H9 (cell line): ENCODE data around the gene XG. TPM values are rescaled to one million over a fixed set of nuclear protein-coding genes. Genes with fewer than 3 reads are reported as not detected.
"Not testable (repeated sequence)": the region's sequence is repeated elsewhere in the genome, so short reads cannot be mapped to it uniquely, and the experiment has no call there.

Experiments used
- DNase-seq: peaks from one replicate; pipeline ENCODE4 v3.0.0-alpha.2; 2017
- H2AFZ ChIP-seq: one replicate; pipeline ENCODE4 v1.6.1; 2013; ENCODE audit warnings: mild to moderate bottlenecking, low read length, control low read depth, moderate library complexity
- H2AK5ac ChIP-seq: 2 replicates; pipeline ENCODE4 v1.6.1; 2013; ENCODE audit warnings: low read length, control low read depth, mixed read lengths; ENCODE audit not compliant: insufficient read length
- H2BK120ac ChIP-seq: one replicate; pipeline ENCODE4 v1.6.1; 2013; ENCODE audit warnings: low read depth, mild to moderate bottlenecking, low read length, control low read depth, inconsistent platforms; ENCODE audit not compliant: poor library complexity, severe bottlenecking
- H2BK12ac ChIP-seq: 2 replicates; pipeline ENCODE4 v1.6.1; 2013; ENCODE audit warnings: low read length, control low read depth, mixed read lengths, low read depth; ENCODE audit not compliant: insufficient read length
- H2BK15ac ChIP-seq: 2 replicates; pipeline ENCODE4 v1.6.1; 2013; ENCODE audit warnings: low read depth, low read length, control low read depth
- H2BK20ac ChIP-seq: one replicate; pipeline ENCODE4 v1.6.1; 2013; ENCODE audit warnings: low read depth, mild to moderate bottlenecking, low read length, control low read depth, inconsistent platforms; ENCODE audit not compliant: poor library complexity, severe bottlenecking
- H2BK5ac ChIP-seq: 2 replicates; pipeline ENCODE4 v1.6.1; 2013; ENCODE audit warnings: low read length, control low read depth, mixed read lengths; ENCODE audit not compliant: insufficient read length
- H3K14ac ChIP-seq: 2 replicates; pipeline ENCODE4 v1.6.1; 2013; ENCODE audit warnings: low read length, control low read depth; ENCODE audit not compliant: insufficient read depth
- H3K18ac ChIP-seq: 2 replicates; pipeline ENCODE4 v1.6.1; 2013; ENCODE audit warnings: low read depth, mild to moderate bottlenecking, mixed read lengths, low read length, control low read depth; ENCODE audit not compliant: insufficient read length
- H3K23ac ChIP-seq: 2 replicates; pipeline ENCODE4 v1.6.1; 2013; ENCODE audit warnings: low read length, control low read depth, mixed read lengths, low read depth; ENCODE audit not compliant: insufficient read length
- H3K23me2 ChIP-seq: 2 replicates; pipeline ENCODE4 v1.6.1; 2013; ENCODE audit warnings: low read depth, mild to moderate bottlenecking, mixed read lengths, low read length, control low read depth; ENCODE audit not compliant: insufficient read length, poor library complexity, severe bottlenecking
- H3K27ac ChIP-seq: 2 replicates; pipeline ENCODE4 v1.5.1; 2013; ENCODE audit warnings: low read length, control low read depth, mixed read lengths, low read depth; ENCODE audit not compliant: insufficient read length
- H3K27me3 ChIP-seq: 2 replicates; pipeline ENCODE4 v1.6.1; 2013; ENCODE audit warnings: low read length, control low read depth, inconsistent platforms; ENCODE audit not compliant: insufficient read depth
- H3K4ac ChIP-seq: 2 replicates; pipeline ENCODE4 v1.6.1; 2013; ENCODE audit warnings: low read depth, mild to moderate bottlenecking, control low read depth, inconsistent platforms, low read length, moderate library complexity
- H3K4me1 ChIP-seq: 2 replicates; pipeline ENCODE4 v1.6.1; 2013; ENCODE audit warnings: low read length, control low read depth, inconsistent platforms; ENCODE audit not compliant: insufficient read depth
- H3K4me2 ChIP-seq: 2 replicates; pipeline ENCODE4 v1.6.1; 2013; ENCODE audit warnings: low read length, control low read depth, mixed read lengths; ENCODE audit not compliant: insufficient read length, insufficient read depth
- H3K56ac ChIP-seq: 2 replicates; pipeline ENCODE4 v1.6.1; 2013; ENCODE audit warnings: low read depth, mild to moderate bottlenecking, mixed read lengths, low read length, control low read depth; ENCODE audit not compliant: insufficient read length
- H3K79me1 ChIP-seq: 2 replicates; pipeline ENCODE4 v1.6.1; 2013; ENCODE audit warnings: low read depth, mild to moderate bottlenecking, moderate library complexity, low read length, control low read depth, inconsistent platforms; ENCODE audit not compliant: insufficient read depth, poor library complexity, severe bottlenecking
- H3K79me2 ChIP-seq: 2 replicates; pipeline ENCODE4 v1.6.1; 2013; ENCODE audit warnings: low read length, control low read depth, inconsistent platforms; ENCODE audit not compliant: insufficient read depth
- H3K9ac ChIP-seq: 2 replicates; pipeline ENCODE4 v1.6.1; 2013; ENCODE audit warnings: low read length, control low read depth, mixed read lengths; ENCODE audit not compliant: insufficient read length; ENCODE audit errors: extremely low read depth
- H3K9me3 ChIP-seq: one replicate; pipeline ENCODE4 v1.6.1; 2013; ENCODE audit warnings: low read depth, low read length, inconsistent platforms; ENCODE audit not compliant: control insufficient read depth
- H3T11ph ChIP-seq: one replicate; pipeline ENCODE4 v1.6.1; 2013; ENCODE audit warnings: mild to moderate bottlenecking, low read length, control low read depth, inconsistent platforms
- H4K20me1 ChIP-seq: one replicate; pipeline ENCODE4 v1.6.1; 2013; ENCODE audit not compliant: control insufficient read depth, insufficient read length, insufficient read depth
- H4K5ac ChIP-seq: 2 replicates; pipeline ENCODE4 v1.6.1; 2013; ENCODE audit warnings: low read depth, mild to moderate bottlenecking, mixed read lengths, low read length, control low read depth; ENCODE audit not compliant: insufficient read length
- H4K8ac ChIP-seq: replicated peaks from 2 replicates; pipeline ENCODE4 v1.6.1; 2013; ENCODE audit warnings: low read length, control low read depth, mixed read lengths, low read depth; ENCODE audit not compliant: insufficient read length
- H4K91ac ChIP-seq: 2 replicates; pipeline ENCODE4 v1.6.1; 2013; ENCODE audit warnings: low read depth, mild to moderate bottlenecking, moderate library complexity, mixed read lengths, low read length, control low read depth; ENCODE audit not compliant: insufficient read length
- H3K27ac Mint-ChIP-seq, 3 experiments: 2 replicates in 2 of 3; 3 replicates in 1 of 3; pipeline ENCODE4 v1.8.0; 2020 to 2021; ENCODE audit warnings: mixed read lengths in 3 of 3, mild to moderate bottlenecking in 1 of 3, moderate library complexity in 1 of 3
- H3K27me3 Mint-ChIP-seq: 2 replicates; pipeline ENCODE4 v1.8.0; 2021; ENCODE audit warnings: low read depth, mild to moderate bottlenecking, moderate library complexity, mixed read lengths
- H3K36me3 Mint-ChIP-seq, 3 experiments: 2 replicates in 2 of 3; 3 replicates in 1 of 3; pipeline ENCODE4 v1.8.0; 2020 to 2021; ENCODE audit warnings: low read depth in 3 of 3, mixed read lengths in 3 of 3; ENCODE audit not compliant: insufficient read depth in 1 of 3
- H3K4me1 Mint-ChIP-seq, 2 experiments: 2 replicates each; pipeline ENCODE4 v1.8.0; 2020; ENCODE audit warnings: mixed read lengths in 2 of 2
- H3K4me3 Mint-ChIP-seq, 2 experiments: 2 replicates in 1 of 2; 3 replicates in 1 of 2; pipeline ENCODE4 v1.8.0; 2020 to 2021; ENCODE audit warnings: mild to moderate bottlenecking in 2 of 2, mixed read lengths in 2 of 2, moderate library complexity in 1 of 2
- H3K9me3 Mint-ChIP-seq, 2 experiments: 2 replicates in 1 of 2; 3 replicates in 1 of 2; pipeline ENCODE4 v1.8.0; 2020; ENCODE audit warnings: mild to moderate bottlenecking in 2 of 2, mixed read lengths in 2 of 2, moderate library complexity in 1 of 2
- CTCF ChIP-seq: fragments of 200-600 bp; sonication (generic); conservative IDR thresholded peaks from 3 replicates; pipeline ENCODE4 v1.8.0; 2021; ENCODE audit warnings: antibody characterized with exemption, mild to moderate bottlenecking
- WGBS: extraction: QIAGEN DNeasy Blood & Tissue Kit; methylation state at CpG from one replicate; pipeline ENCODE4 v1.1.7; 2013; ENCODE audit warnings: missing lambda C conversion rate, low lambda C conversion rate, mixed read lengths; ENCODE audit not compliant: insufficient read length; ENCODE audit errors: extremely low coverage; 5-methylcytosine and 5-hydroxymethylcytosine counted together
- total RNA-seq: library from RNA; stranded (reverse); gene quantifications from 2 replicates; pipeline ENCODE4 v1.2.1, GENCODE V29; 2021

The XG gene
- total RNA-seq, 1 experiment from 2014 or later, result 1.1 TPM

DNA sequence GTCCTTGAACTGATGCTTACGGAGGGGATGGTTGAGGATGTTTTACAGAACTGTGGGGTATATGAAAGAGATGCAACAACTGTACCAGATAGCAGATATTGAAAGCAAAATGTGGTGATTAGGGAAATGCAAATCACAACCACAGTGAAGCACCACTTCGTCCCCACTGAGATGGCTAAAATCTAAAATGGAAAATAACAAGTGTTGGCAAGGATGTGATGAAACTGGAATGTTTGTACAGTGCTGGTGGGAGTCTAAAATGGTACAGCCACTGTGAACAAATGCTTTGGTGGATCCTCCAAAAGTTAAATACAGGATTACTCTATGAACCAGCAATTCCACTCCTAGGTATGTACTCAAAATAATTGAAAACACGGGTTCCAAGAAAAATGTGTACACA lies 22.9 kb downstream of the XG start:
- Mint-ChIP-seq H3K36me3 (peaks cover 0 to 10% (median 6%) of the 10 kb centered on the region in 3 experiments; a peak in 5 of 7 replicates), H3K4me3 (no peak overlapping the region), H3K27me3 (peaks cover 7% of the 10 kb centered on the region), H3K9me3 (peaks cover 11 to 12% of the 10 kb centered on the region in 2 experiments), H3K27ac (no peak overlapping the region), H3K4me1 (peaks cover 10 to 22% of the 10 kb centered on the region in 2 experiments)
- H4K91ac ChIP-seq, result no peak overlapping the region
- no peaks in the 10 kb centered on the region for H3K4me1 ChIP-seq
- no peak for DNase-seq
- no peaks in the 10 kb centered on the region for H3K79me1 ChIP-seq
- no peak overlapping the region for H2BK20ac ChIP-seq
- no peaks in the 10 kb centered on the region for H3K79me2 ChIP-seq
- no peak overlapping the region for H2BK120ac ChIP-seq
- no peak overlapping the region for H3K23ac ChIP-seq
- H3K27me3 ChIP-seq, result no peaks in the 10 kb centered on the region
- no peak for TF ChIP-seq CTCF
- no peak overlapping the region for H3K18ac ChIP-seq
- no peak overlapping the region for H4K5ac ChIP-seq
- no peak overlapping the region for H3K27ac ChIP-seq
- no peak overlapping the region for H2BK15ac ChIP-seq
- WGBS, result no CpG with 5 or more reads among the region's 3 CpGs
- no peak overlapping the region for H3K4ac ChIP-seq
- H3K56ac ChIP-seq, result no peak overlapping the region
- no peaks in the 10 kb centered on the region for H3K23me2 ChIP-seq
- H4K20me1 ChIP-seq, result no peaks in the 10 kb centered on the region
- H3K9ac ChIP-seq, result no peak overlapping the region
- H2BK12ac ChIP-seq, result no peak overlapping the region
- H3K4me2 ChIP-seq, result no peak overlapping the region
- no peaks in the 10 kb centered on the region for H3K9me3 ChIP-seq
- no peak overlapping the region for H2BK5ac ChIP-seq
- no peak overlapping the region for H3T11ph ChIP-seq
- H2AK5ac ChIP-seq, result no peak overlapping the region
- H2AFZ ChIP-seq, result no peak overlapping the region
- H4K8ac ChIP-seq, result no peak overlapping the region
- no peak overlapping the region for H3K14ac ChIP-seq

DNA sequence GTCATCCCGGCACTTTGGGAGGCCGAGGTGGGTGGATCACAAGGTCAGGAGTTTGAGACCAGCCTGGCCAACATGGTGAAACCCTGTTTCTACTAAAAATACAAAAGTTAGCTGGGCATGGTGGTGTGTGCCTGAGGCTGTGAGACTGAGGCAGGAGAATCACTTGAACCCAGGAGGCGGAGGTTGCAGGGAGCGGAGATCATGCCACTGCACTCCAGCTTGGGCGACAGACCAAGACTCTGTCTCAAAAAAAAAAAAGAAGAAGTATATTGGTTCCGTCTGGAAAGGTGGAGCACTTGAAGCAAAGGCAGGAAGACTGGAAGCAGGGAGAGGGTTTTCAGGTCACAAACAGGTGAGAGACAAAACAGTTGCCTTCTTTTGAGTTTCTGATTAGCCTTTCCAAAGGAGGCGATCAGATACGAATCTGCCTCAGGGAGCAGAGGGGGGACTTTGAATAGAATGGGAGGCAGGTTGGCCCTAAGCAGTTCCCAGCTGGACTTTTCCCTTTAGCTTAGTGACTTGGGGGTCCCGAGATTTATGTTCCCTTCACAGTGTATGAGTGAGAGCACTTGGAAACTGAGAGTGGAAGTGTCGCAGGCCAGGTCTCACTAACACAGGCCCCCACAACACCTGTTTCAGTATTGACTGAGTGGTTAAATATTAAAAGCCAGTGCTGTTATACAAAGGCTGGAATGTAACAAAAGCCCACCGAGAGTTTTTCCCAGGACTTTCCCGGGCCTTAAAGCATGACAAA lies 28.8 kb downstream of the XG start:
- H2BK15ac ChIP-seq, H3T11ph ChIP-seq, H3K79me2 ChIP-seq, H3K4me1 ChIP-seq, H3K9me3 Mint-ChIP-seq, H2AK5ac ChIP-seq, H3K27me3 Mint-ChIP-seq, H3K79me1 ChIP-seq, H3K4ac ChIP-seq, H2AFZ ChIP-seq, H2BK120ac ChIP-seq, H3K23me2 ChIP-seq, H2BK20ac ChIP-seq, H3K27me3 ChIP-seq, H4K91ac ChIP-seq, H3K36me3 Mint-ChIP-seq, H3K23ac ChIP-seq, H2BK12ac ChIP-seq, H3K9ac ChIP-seq, H4K20me1 ChIP-seq, H3K56ac ChIP-seq, H3K14ac ChIP-seq, H4K8ac ChIP-seq, H3K9me3 ChIP-seq: not testable (repeated sequence)
- peak overlapping the region; percentile 6 for H2BK5ac ChIP-seq
- no CpG with 5 or more reads among the region's 12 CpGs for WGBS
- DNase-seq, result peak; percentile 69
- Mint-ChIP-seq H3K4me1 (peaks cover 57 to 72% of the 10 kb centered on the region in 2 experiments), H3K27ac (peak overlapping the region; percentile 89 to 99 (median 98)), H3K4me3 (peak overlapping the region in 1 of 2 experiments; percentile 30; a peak in 2 of 5 replicates)
- H4K5ac ChIP-seq, result peak overlapping the region; percentile 22
- H3K4me2 ChIP-seq, result peak overlapping the region; percentile 28
- H3K18ac ChIP-seq, result peak overlapping the region; percentile 7
- peak overlapping the region; percentile 72 for H3K27ac ChIP-seq
